Effector CD8-positive, alpha-beta T cell (primary cell): ENCODE data around the gene TTC14.
"Not testable (repeated sequence)": the region's sequence is repeated elsewhere in the genome, so short reads cannot be mapped to it uniquely, and the experiment has no call there.

ENCODE experiments used
- DNase-seq: peaks from one replicate; lab custom pipeline; 2025; lab: John Stamatoyannopoulos, UW
- total RNA-seq, 4 experiments: gene quantifications; one replicate each; lab custom pipeline; 2026; lab: John Stamatoyannopoulos, UW

TTC14 gene
- 98.8 to 170 (median 140) reads per million in 4 experiments for total RNA-seq

GRCh38 chr3:180601688-180602666 is at the start of gene TTC14:
Gene TTC14, plus strand, starts transcription at chr3:180602163. Its CDS starts 99 bp downstream, at chr3:180602262.
- peak; percentile 84 for DNase-seq

DNA sequence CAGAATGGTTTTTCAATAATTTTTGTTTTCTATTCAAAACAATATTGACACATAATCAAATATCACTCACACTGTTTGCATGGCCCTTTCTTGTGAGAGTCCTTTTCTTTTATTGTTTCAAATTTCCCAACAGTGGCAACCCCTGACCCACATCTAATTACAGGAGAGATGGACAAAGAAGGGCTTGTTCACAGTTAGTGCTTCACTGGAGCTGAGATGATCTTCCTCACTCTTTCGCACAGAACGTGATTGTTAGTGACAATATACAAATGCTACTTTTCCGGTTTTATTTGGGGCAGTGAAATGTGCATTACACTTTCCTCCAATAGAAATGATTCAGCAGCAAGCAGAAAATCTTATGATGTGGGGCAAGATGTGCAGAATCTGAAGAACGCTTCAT is 38.6 kb upstream of the TTC14 start:
- no peak for DNase-seq

- DNase-seq: no peak
Measured at GRCh38 chr3:180564676-180565075, 37.3 kb upstream of the TTC14 start.

- no peak for DNase-seq
Measured at GRCh38 chr3:180570238-180570637, 31.7 kb upstream of the TTC14 start.

DNA sequence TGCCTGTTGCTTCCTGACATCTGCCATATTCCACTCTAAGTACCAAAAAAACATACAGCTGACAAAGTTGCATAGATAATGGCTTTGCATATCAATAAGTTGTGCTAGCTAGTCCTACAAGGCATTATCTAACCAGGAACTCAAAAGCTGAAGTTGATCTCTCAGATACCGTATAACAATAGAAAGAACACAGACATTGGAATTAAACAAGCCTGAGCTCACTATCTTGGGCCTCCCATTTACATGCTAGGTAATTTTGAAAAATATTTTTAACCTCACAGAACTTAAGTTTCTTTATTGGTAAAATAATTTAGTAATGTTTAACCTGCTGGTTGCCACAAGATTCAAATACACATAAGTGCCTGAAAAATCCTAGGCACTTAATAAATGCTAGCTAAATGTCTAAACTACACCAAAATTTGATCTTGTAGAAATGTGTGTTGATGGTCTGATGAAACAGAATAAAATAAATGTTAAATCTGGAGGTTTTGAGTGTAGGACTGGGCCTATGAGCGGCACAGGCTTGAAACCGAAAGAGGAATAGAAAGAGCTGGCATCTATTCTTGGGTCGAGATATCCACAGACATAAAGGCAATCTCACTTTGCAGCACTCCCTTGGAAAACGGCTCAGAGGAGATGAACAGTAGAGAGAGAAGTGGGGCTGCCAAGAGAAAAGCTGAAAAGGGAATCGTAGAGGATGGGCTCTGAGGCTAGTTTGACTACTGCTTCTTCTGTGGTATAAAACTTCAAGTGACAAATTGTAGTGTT is 29.9 kb upstream of the TTC14 start:
- no peak for DNase-seq

DNA sequence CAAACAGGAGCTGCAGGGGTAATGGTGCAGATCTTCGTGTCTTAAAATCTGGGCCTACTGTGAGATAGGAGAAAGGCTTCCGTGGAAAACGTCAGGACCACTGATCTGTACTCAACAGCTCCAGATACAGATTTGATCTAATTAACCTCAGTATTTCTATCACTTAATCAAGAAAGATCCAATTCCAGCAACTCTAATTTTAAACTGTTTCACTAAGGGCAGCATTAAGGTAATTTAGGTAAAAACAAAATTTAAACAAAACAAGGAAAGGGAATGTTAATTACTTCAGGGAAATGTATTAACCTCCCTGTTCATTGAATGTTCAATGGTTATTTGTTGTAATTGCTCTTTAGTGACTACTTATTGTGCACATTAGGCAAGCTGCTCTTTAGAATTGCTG is 26.4 kb upstream of the TTC14 start:
- DNase-seq: no peak

DNA sequence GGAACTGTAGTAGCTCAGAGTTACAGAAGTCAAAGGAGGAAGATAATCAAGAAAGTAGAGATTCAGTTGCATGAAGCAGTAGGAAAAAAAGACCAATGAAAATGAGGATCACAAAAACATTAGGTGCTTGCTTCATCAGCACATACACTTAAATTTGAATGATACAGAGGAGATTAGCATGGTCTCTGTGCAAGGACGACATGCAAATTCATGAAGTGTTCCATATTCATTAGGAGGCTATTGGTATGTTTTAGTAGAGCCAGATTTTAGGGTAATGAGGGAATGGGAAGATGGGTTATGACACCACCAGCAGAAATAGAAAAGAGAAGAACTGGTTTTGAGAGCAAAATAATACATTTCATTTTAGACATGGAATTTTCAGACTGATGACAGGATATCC is 21.0 kb upstream of the TTC14 start:
- DNase-seq: no peak

- no peak for DNase-seq
Measured at GRCh38 chr3:180590396-180590795, 11.6 kb upstream of the TTC14 start.

DNA sequence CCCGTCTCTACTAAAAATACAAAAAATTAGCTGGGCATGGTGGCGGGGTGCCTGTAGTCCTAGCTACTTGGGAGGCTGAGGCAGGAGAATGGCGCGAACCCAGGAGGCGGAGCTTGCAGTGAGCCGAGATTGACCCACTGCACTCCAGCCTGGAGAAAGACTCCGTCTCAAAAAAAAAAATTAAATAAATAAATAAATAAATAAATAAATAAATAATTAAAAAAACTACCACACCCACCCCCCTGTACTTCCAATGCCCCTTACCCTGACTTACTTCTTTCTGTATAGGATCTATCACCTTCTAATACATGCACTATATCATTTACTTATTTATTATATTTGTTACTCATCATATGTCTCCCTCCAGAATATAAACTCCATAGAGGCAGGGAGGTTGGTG is 8.3 kb upstream of the TTC14 start:
- not testable (repeated sequence) for DNase-seq

GRCh38 chr3:180594631-180595558 is 7.1 kb upstream of the TTC14 start:
- DNase-seq: no peak

GRCh38 chr3:180595559-180595935 is 6.4 kb upstream of the TTC14 start:
- no peak for DNase-seq

DNA sequence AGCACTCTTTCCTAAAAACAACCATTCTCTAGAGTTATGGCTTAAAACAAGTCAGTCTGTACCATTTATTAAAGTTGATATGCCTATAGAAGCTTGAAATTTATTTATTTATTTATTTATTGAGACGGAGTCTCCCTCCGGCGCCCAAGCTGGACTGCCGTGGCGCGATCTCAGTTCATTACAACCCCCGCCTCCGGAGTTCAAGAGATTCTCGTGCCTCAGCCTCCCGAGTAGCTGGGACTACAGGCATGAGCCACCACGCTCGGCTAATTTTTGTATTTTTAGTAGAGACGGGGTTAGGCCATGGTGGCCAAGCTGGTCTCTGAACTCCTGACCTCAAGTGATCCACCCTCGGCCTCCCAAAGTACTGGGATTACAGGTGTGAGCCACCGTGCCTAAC is 1.5 kb upstream of the TTC14 start:
- DNase-seq: no peak

DNA sequence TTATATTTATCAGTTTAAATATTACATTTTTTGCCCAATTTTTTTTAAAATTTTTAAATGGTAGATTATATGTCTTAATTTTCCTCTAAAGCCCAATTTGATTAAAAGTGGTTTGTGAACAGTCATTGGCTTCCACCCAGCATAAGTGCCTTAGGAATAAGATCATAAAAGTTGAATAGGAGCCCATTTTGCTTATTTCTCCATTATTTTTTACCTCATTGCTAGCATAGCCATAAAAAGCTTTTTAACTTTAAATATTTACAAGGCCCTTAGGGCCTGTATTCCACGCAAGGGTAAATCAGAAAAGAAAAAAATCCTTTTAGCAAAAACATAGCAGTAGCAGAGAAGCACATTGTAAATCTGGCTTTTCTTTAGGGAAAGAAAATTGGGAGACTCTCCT is 9.0 kb downstream of the TTC14 start:
- no peak for DNase-seq

GRCh38 chr3:180612364-180612763 is 10.4 kb downstream of the TTC14 start:
- DNase-seq: no peak

DNA sequence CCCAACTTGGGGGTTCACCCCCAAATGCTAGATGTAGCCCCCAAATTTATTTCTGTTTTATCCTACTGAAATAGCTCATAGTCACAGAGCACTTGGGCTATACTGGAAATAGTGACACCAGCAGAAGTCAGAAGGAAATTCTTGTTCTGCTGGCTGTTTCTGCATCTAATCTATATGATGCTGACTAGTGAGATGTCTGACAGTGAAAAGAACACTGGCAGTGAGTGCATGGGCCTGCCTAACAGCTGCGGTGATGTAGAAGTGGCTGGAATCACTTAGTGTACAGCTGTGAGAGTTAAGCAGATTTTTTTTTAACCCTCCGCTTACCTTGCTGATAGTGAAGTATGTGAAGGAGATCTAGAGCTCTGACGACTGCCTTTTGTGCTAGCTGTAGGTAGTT is 14.0 kb downstream of the TTC14 start:
- DNase-seq: no peak

DNA sequence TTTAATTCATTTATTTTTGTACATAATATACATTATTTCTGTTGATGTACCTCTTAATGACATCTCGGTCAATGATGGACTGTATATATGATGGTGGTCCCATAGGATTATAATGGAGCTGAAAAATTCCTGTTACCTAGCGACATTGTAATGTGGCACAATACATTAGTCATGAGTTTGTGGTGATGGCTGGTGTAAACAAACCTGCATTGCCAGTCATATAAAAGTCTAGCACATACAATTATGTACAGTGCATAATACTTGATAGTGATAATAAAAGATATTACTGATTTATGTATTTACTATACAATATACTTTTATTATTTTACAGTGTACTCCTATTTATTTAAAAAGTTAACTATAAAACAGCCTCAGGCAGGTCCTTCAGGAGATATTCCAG is 15.1 kb downstream of the TTC14 start:
- DNase-seq: no peak

DNA sequence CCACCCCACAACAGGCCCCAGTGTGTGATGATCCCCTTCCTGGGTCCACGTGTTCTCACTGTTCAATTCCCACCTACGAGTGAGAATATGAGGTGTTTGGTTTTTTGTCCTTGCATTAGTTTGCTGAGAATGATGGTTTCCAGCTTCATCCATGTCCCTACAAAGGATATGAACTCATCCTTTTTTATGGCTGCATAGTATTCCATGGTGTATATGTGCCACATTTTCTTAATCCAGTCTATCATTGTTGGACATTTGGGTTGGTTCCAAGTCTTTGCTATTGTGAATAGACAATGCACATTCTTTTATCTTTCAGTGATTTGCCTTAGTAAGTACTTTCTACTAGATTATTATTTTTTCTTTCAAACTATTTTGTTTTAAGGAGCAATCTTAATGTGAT is 16.6 kb downstream of the TTC14 start:
- DNase-seq: not testable (repeated sequence)

GRCh38 chr3:180619723-180620122 is 17.8 kb downstream of the TTC14 start:
- DNase-seq: no peak

DNA sequence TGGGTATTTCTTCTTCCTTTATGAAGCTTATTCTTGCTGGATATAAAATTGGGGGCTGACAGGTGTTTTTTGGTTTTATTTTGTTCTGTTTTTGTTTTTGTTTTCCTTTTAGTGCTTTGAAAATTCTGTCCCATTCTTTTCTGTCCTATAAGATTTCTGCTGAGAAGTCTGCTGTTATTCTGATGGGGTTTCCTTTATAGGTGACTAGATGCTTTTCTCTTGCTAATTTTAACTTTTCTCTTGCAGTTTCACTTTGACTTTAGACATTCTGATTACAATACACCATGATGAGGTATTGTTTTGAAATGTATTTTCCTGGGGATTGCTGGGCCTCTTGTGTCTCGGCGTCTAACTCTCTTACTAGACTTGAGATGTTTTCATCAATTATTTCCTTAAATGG is 22.8 kb downstream of the TTC14 start:
- DNase-seq: no peak

DNA sequence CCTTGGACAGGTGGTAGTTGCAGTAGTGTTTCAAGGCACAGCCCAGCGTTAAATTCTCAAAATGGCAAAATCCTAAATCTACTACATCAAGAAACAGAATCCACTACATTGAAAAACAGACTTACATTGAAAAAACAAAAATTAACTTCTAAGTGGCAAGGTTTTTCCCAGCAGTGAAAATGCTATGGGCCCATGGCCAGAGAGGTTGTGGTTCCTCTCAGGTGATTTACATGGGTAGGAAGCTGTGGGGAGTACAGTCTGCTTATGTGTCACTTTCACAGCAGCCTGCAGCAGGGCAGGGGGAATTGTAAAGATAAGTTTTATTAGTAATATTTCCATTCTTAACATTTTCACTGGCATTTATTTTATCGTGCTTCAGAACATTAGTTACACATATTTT is 24.9 kb downstream of the TTC14 start:
- no peak for DNase-seq

GRCh38 chr3:180630371-180630770 is 28.4 kb downstream of the TTC14 start:
- no peak for DNase-seq

DNA sequence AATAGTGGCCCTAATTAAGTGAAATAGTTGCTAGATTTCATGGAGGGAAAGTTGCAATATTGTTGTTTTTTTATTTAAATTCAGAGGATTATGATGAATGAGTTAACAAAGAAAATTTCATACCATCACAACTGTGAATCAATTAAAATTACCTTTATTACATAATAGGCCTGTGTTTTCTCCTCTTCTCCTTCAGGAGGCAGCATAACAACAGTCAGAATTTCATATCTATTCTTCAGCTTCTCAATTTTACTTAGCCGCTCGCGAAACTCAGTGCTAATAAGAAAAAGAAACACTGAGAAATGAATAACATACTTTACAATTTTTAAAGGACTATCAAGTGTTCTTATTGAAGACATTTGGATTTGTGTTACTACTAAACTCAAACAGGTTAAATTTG is 29.4 kb downstream of the TTC14 start:
- DNase-seq: no peak
